Astrocyte (in vitro differentiated cells and primary cell): ENCODE results near the gene ANKRD29.

Experiments
- EZH2 ChIP-seq: IDR thresholded peaks from 2 replicates; pipeline ENCODE4 v1.6.1; 2012; ENCODE audit warnings: mild to moderate bottlenecking, low read length, inconsistent platforms; ENCODE audit not compliant: insufficient read depth
- TF ChIP-seq, protein P1 (sequence below): IDR thresholded peaks from 2 replicates; pipeline ENCODE4 v1.5.1; 2011; ENCODE audit warnings: low read depth, mild to moderate bottlenecking, inconsistent platforms, low read length, moderate library complexity; ENCODE audit not compliant: insufficient read depth

DNA sequence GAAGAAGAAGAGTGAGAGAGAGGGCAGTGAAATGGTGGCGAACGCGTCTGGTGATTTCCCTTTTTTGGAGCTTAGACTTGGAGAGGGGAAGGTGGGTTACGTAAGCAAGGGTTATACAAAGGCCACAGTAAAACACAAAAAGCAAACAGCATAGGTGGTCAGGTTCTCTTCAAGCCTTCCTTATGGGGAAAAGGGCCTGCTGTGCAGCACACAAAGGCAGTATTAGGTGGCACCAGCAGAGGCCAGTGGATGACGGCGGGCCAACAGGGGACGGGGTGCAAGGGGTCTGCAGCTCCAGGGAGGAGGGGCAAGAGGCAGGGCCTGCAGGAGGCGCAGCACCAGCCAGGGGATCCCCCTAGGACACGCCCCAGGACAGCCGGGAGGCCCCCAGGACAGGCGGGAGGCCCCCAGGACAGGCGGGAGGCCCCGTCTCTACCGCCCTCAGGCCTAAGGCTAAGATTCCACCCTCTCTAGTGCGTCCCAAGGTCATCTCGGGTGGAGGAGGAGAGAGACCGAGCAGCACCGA lies 43.8 kb downstream of the ANKRD29 start:
- TF ChIP-seq, protein P1, sequence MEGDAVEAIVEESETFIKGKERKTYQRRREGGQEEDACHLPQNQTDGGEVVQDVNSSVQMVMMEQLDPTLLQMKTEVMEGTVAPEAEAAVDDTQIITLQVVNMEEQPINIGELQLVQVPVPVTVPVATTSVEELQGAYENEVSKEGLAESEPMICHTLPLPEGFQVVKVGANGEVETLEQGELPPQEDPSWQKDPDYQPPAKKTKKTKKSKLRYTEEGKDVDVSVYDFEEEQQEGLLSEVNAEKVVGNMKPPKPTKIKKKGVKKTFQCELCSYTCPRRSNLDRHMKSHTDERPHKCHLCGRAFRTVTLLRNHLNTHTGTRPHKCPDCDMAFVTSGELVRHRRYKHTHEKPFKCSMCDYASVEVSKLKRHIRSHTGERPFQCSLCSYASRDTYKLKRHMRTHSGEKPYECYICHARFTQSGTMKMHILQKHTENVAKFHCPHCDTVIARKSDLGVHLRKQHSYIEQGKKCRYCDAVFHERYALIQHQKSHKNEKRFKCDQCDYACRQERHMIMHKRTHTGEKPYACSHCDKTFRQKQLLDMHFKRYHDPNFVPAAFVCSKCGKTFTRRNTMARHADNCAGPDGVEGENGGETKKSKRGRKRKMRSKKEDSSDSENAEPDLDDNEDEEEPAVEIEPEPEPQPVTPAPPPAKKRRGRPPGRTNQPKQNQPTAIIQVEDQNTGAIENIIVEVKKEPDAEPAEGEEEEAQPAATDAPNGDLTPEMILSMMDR, result no peak
- TF ChIP-seq EZH2, result no peak
